A549 (cell line): Measurements from ENCODE around the gene YBX2. TPM values are rescaled to one million over a fixed set of nuclear protein-coding genes. Genes with fewer than 3 reads are reported as not detected.

ENCODE experiments used
- ATAC-seq, 2 experiments: fragments of 200-7000 bp in 1 of 2; fragments of >200 bp in 1 of 2; cut with Nextera tagmentation in 1 of 2; cut with Tn5 transposase in 1 of 2; 3 replicates each; pipeline versions ENCODE4 v1.8.0 to v1.9.1; 2018 to 2020; ENCODE audit warnings: mild to moderate bottlenecking in 1 of 2, moderate library complexity in 1 of 2
- CTCF ChIA-PET: fragments of 300-600 bp; sonication (Branson Sonifier 250); formaldehyde crosslinking; extraction: SDS; loops from one replicate; lab custom pipeline; 2021; ENCODE audit warnings: antibody characterized with exemption, inconsistent platforms; lab: Yijun Ruan, JAX
- POLR2A ChIA-PET: fragments of 350-600 bp; formaldehyde crosslinking; extraction: SDS; loops from one replicate; lab custom pipeline; 2021; ENCODE audit warnings: antibody characterized with exemption, inconsistent platforms; lab: Yijun Ruan, JAX
- DNase-seq, 2 experiments: peaks; one replicate each; pipeline versions ENCODE4 v3.0.0 to v3.0.0-alpha.2; 2011 to 2016; ENCODE audit warnings: low read depth in 1 of 2, low spot score in 1 of 2
- FAIRE-seq: peaks from 2 replicates; lab custom pipeline; 2011; peaks lifted over from hg19 to GRCh38; lab: Jason Lieb, UNC
- H3K27ac ChIP-seq, 2 experiments: fragments of >200 bp; sonication (Bioruptor Twin); formaldehyde crosslinking; 3 replicates each; pipeline ENCODE4 v1.5.1; 2016 to 2017
- H3K4me1 ChIP-seq: fragments of >200 bp; sonication (Bioruptor Twin); formaldehyde crosslinking; 3 replicates; pipeline ENCODE4 v1.6.1; 2016
- H3K4me2 ChIP-seq: fragments of >200 bp; sonication (Bioruptor Twin); formaldehyde crosslinking; 3 replicates; pipeline ENCODE4 v1.6.1; 2016
- H3K4me3 ChIP-seq: fragments of >200 bp; sonication (Bioruptor Twin); formaldehyde crosslinking; 3 replicates; pipeline ENCODE4 v1.5.1; 2016
- H3K9me3 ChIP-seq: fragments of >200 bp; sonication (Bioruptor Twin); formaldehyde crosslinking; 3 replicates; pipeline ENCODE4 v1.6.1; 2016
- ATOH8 ChIP-seq: fragments of 250-450 bp; sonication (Bioruptor Pico); IDR thresholded peaks from 2 replicates; pipeline ENCODE4 v1.5.0; 2020; ENCODE audit warnings: low read depth, mild to moderate bottlenecking, moderate library complexity
- BCL3 ChIP-seq: fragments of >200 bp; sonication (Bioruptor Twin); formaldehyde crosslinking; IDR thresholded peaks from 3 replicates; pipeline ENCODE4 v1.6.1; 2016
- BHLHE40 ChIP-seq: IDR thresholded peaks from 2 replicates; pipeline ENCODE4 v1.6.1; 2012; ENCODE audit warnings: low read depth, low read length, inconsistent platforms
- CBX2 ChIP-seq: fragments of 200-600 bp; sonication (generic); IDR thresholded peaks from 2 replicates; pipeline ENCODE4 v1.6.1; 2016; ENCODE audit warnings: low read depth, mild to moderate bottlenecking, borderline replicate concordance
- CTCF ChIP-seq: fragments of >200 bp; sonication (Bioruptor Twin); formaldehyde crosslinking; IDR thresholded peaks from 3 replicates; pipeline ENCODE4 v1.5.1; 2016
- EHMT2 ChIP-seq: fragments of 200-600 bp; sonication (generic); IDR thresholded peaks from 2 replicates; pipeline ENCODE4 v1.6.1; 2016; ENCODE audit warnings: antibody characterized with exemption, low read depth, mild to moderate bottlenecking, moderate library complexity
- EP300 ChIP-seq, 2 experiments: fragments of >200 bp; sonication (Bioruptor Twin); formaldehyde crosslinking; IDR thresholded peaks; 2 replicates in 1 of 2; 3 replicates in 1 of 2; pipeline ENCODE4 v1.6.1; 2016 to 2017
- FOSL2 ChIP-seq, 2 experiments: fragments of 450-650 bp in 1 of 2; fragments of >200 bp in 1 of 2; sonication (Bioruptor Twin) in 1 of 2; formaldehyde crosslinking; IDR thresholded peaks; 2 replicates each; pipeline versions ENCODE4 v1.5.0 to v1.6.1; 2016 to 2020; ENCODE audit warnings: mild to moderate bottlenecking in 1 of 2, moderate library complexity in 1 of 2
- GATA3 ChIP-seq: IDR thresholded peaks from 2 replicates; pipeline ENCODE4 v1.6.1; 2012; ENCODE audit warnings: borderline replicate concordance
- HDAC2 ChIP-seq: fragments of 200-600 bp; sonication (generic); IDR thresholded peaks from 2 replicates; pipeline ENCODE4 v1.6.1; 2016
- HES2 ChIP-seq: fragments of >200 bp; sonication (Bioruptor Twin); formaldehyde crosslinking; IDR thresholded peaks from 2 replicates; pipeline ENCODE4 v1.6.1; 2016
- HEYL ChIP-seq: fragments of 250-450 bp; sonication (Bioruptor Pico); IDR thresholded peaks from 2 replicates; pipeline ENCODE4 v1.8.0; 2021; ENCODE audit warnings: mild to moderate bottlenecking, moderate library complexity
- HOXA7 ChIP-seq: fragments of 250-450 bp; sonication (Bioruptor Pico); IDR thresholded peaks from 2 replicates; pipeline ENCODE4 v1.5.0; 2020; ENCODE audit warnings: mild to moderate bottlenecking, moderate library complexity
- HOXB5 ChIP-seq: fragments of 250-450 bp; sonication (Bioruptor Pico); IDR thresholded peaks from 2 replicates; pipeline ENCODE4 v1.5.0; 2020; ENCODE audit warnings: mild to moderate bottlenecking, moderate library complexity
- KDM5A ChIP-seq: fragments of 200-600 bp; sonication (generic); IDR thresholded peaks from 2 replicates; pipeline ENCODE4 v1.6.1; 2016; ENCODE audit warnings: antibody characterized with exemption, mild to moderate bottlenecking
- POLR2AphosphoS2 ChIP-seq: conservative IDR thresholded peaks from 2 replicates; pipeline ENCODE4 v1.6.1; 2012; ENCODE audit warnings: low read length, improper control_type of control experiment, inconsistent platforms
- RARB ChIP-seq: fragments of 250-450 bp; sonication (Bioruptor Pico); IDR thresholded peaks from 2 replicates; pipeline ENCODE4 v1.8.0; 2021; ENCODE audit warnings: mild to moderate bottlenecking, moderate library complexity
- TFCP2L1 ChIP-seq: fragments of 250-450 bp; sonication (Bioruptor Pico); IDR thresholded peaks from 2 replicates; pipeline ENCODE4 v1.5.0; 2021; ENCODE audit warnings: mild to moderate bottlenecking
- TP53 ChIP-seq: fragments of 250-450 bp; sonication (Bioruptor Pico); IDR thresholded peaks from 2 replicates; pipeline ENCODE4 v1.5.0; 2021; ENCODE audit warnings: mild to moderate bottlenecking, moderate library complexity
- ZC3H11A ChIP-seq: fragments of 450-650 bp; IDR thresholded peaks from 2 replicates; pipeline ENCODE4 v1.6.1; 2014; ENCODE audit warnings: antibody characterized with exemption, mild to moderate bottlenecking
- ZFP36 ChIP-seq: fragments of 450-650 bp; IDR thresholded peaks from 2 replicates; pipeline ENCODE4 v1.6.1; 2014; ENCODE audit warnings: borderline replicate concordance; ENCODE audit not compliant: partially characterized antibody
- WGBS: methylation state at CpG from one replicate; pipeline ENCODE4 v1.1.6; 2017; ENCODE audit errors: missing lambda C conversion rate; 5-methylcytosine and 5-hydroxymethylcytosine counted together
- polyA plus RNA-seq, 4 experiments: library from polyadenylated mRNA; depleted of rRNA in 3 of 4; stranded (reverse); fragments of >200 nt; fragmentation: RNase III in 1 of 4; extraction: RNeasy Plus Mini Kit Qiagen cat#74134 plus additional on column Dnase treatment in 1 of 4; gene quantifications; 2 replicates in 3 of 4; 3 replicates in 1 of 4; pipeline ENCODE4 v1.2.3, GENCODE V29; 2011 to 2017

YBX2 gene
- polyA plus RNA-seq, 2 of the 4 experiments (the other 2 are of a cell fraction), result 0.36 to 0.61 TPM

GRCh38 chr17:7279448-7279847 is 15.0 kb downstream of the YBX2 start:
- no peaks in the 10 kb centered on the region for H3K9me3 ChIP-seq
- ChIA-PET POLR2A (interaction anchor here (1.0 kb wide), 1 partner anchor 17 kb away, joined by 3 read pairs; no protein-coding TSS in a partner anchor), CTCF (interaction anchor here (0.7 to 13.5 kb wide), 15 partner anchors 12 to 281 kb away, joined by 3 to 446 read pairs (median 10); partner anchors contain the start of genes GABARAP, NEURL4 and TMEM256)
- FAIRE-seq, result no peak
- TF ChIP-seq BHLHE40, result no peak
- no peak overlapping the region for H3K27ac ChIP-seq
- no peak for DNase-seq
- no peak for ATAC-seq
- H3K4me2 ChIP-seq, result no peak overlapping the region
- H3K4me1 ChIP-seq, result peaks cover 11% of the 10 kb centered on the region
- H3K4me3 ChIP-seq, result no peak overlapping the region
- 62% methylated on average over 8 of the region's 8 CpGs for WGBS

- ATAC-seq (peak; percentile 40 to 62; a peak in 3 of 6 replicates), DNase-seq (peak in 1 of 2 experiments; percentile 71), FAIRE-seq (no peak)
- Histone ChIP-seq H3K4me3 (no peak overlapping the region), H3K9me3 (no peaks in the 10 kb centered on the region), H3K27ac (peak overlapping the region; percentile 43 to 83; a peak in 2 of 6 replicates), H3K4me2 (peak overlapping the region; percentile 36; the same call in 2 of the 3 replicates), H3K4me1 (peaks cover 46% of the 10 kb centered on the region)
- TF ChIP-seq EHMT2, result no peak
- TF ChIP-seq ZFP36, result peak; percentile 25
- TF ChIP-seq GATA3, result peak; percentile 65; the same call in 1 of the 2 replicates
- no peak for TF ChIP-seq FOSL2 (IDR thresholded peaks at IDR 0.05)
- peak; percentile 31; the same call in 1 of the 2 replicates for TF ChIP-seq FOSL2 (CRISPR knock-in tag; IDR thresholded peaks at IDR 0.05)
- no peak for TF ChIP-seq HES2
- no peak for TF ChIP-seq ZC3H11A
- CTCF ChIA-PET, result interaction anchor here (0.7 to 4.6 kb wide), 9 partner anchors 10 to 376 kb away, joined by 3 to 52 read pairs (median 6); partner anchors contain the start of gene SLC2A4
- POLR2A ChIA-PET, result no interaction called here
- 0% methylated on average over 1 of the region's 1 CpG for WGBS
Measured at GRCh38 chr17:7266784-7267183, 27.7 kb downstream of the YBX2 start.

- Histone ChIP-seq H3K4me1 (peaks cover 61% of the 10 kb centered on the region), H3K9me3 (no peaks in the 10 kb centered on the region), H3K4me3 (no peak overlapping the region), H3K27ac (peak overlapping the region; percentile 73 to 83)
- FAIRE-seq (no peak), ATAC-seq (peak in 1 of 2 experiments; percentile 7; a peak in 2 of 6 replicates)
- ChIA-PET POLR2A (interaction anchor here (0.8 kb wide), 1 partner anchor 44 kb away, joined by 4 read pairs; the partner anchor contains the start of gene DLG4), CTCF (interaction anchor here (1.1 to 4.6 kb wide), 6 partner anchors 9 to 218 kb away, joined by 3 to 52 read pairs (median 6); partner anchors contain the start of gene SLC2A4)
- TF ChIP-seq HOXB5 (no peak), ATOH8 (CRISPR knock-in tag) (no peak), EP300 (IDR thresholded peaks at IDR 0.05) (no peak), TP53 (no peak), HEYL (no peak), CBX2 (no peak), POLR2AphosphoS2 (no peak), ZFP36 (no peak), ZC3H11A (no peak), TFCP2L1 (no peak), CTCF (no peak), HOXA7 (CRISPR knock-in tag) (no peak), HDAC2 (no peak), BCL3 (no peak), RARB (CRISPR knock-in tag) (no peak), HES2 (no peak), KDM5A (no peak)
- TF ChIP-seq, all 56 proteins: peak for 0
- H3K4me2 ChIP-seq, result peak overlapping the region; percentile 79
- no peak for DNase-seq
- WGBS, result 74% methylated on average over 4 of the region's 4 CpGs
Measured at GRCh38 chr17:7263801-7264078, 30.7 kb downstream of the YBX2 start.
